WTC11 (cell line): Measurements from ENCODE around the gene ATP8B3. TPM values are rescaled to one million over a fixed set of nuclear protein-coding genes. Genes with fewer than 3 reads are reported as not detected.
A peak's percentile ranks its signal among the peaks of the same experiment; 100 is the strongest.

Source experiments
- ATAC-seq: fragments of 200-7000 bp; cut with Tn5 transposase; 2 replicates; pipeline ENCODE4 v1.10.0; 2021; ENCODE audit warnings: mild to moderate bottlenecking, moderate library complexity
- CTCF ChIA-PET: fragments of 300-600 bp; sonication (Branson Sonifier 250); formaldehyde crosslinking; loops from one replicate; lab custom pipeline; 2021; ENCODE audit warnings: antibody characterized with exemption; lab: Charles Lee
- POLR2A ChIA-PET: fragments of 350-600 bp; sonication (Branson Sonifier 250); formaldehyde crosslinking; loops from one replicate; lab custom pipeline; 2021; ENCODE audit warnings: antibody characterized with exemption; lab: Charles Lee
- DNase-seq: peaks from one replicate; pipeline ENCODE4 v3.0.0; 2021; ENCODE audit warnings: low spot score
- H3K27ac Mint-ChIP-seq: 2 replicates; pipeline ENCODE4 v1.8.0; 2021; ENCODE audit warnings: mixed read lengths
- H3K27me3 Mint-ChIP-seq: 2 replicates; pipeline ENCODE4 v1.8.0; 2021; ENCODE audit warnings: low read depth, mild to moderate bottlenecking, moderate library complexity, mixed read lengths
- H3K36me3 Mint-ChIP-seq: 2 replicates; pipeline ENCODE4 v1.8.0; 2021; ENCODE audit warnings: mixed read lengths
- H3K4me1 Mint-ChIP-seq: 2 replicates; pipeline ENCODE4 v1.8.0; 2022; ENCODE audit warnings: mixed read lengths
- H3K4me3 Mint-ChIP-seq: 2 replicates; pipeline ENCODE4 v1.8.0; 2021; ENCODE audit warnings: mild to moderate bottlenecking, moderate library complexity, mixed read lengths
- H3K9me3 Mint-ChIP-seq: 2 replicates; pipeline ENCODE4 v1.8.0; 2021; ENCODE audit warnings: mixed read lengths
- AR ChIP-seq: fragments of 250-450 bp; sonication (Bioruptor Pico); IDR thresholded peaks from 2 replicates; pipeline ENCODE4 v1.9.0; 2021; ENCODE audit warnings: mild to moderate bottlenecking
- ELF4 ChIP-seq: sonication (generic); formaldehyde crosslinking; IDR thresholded peaks from 2 replicates; pipeline ENCODE4 v1.8.1; 2022; ENCODE audit warnings: low read depth, mild to moderate bottlenecking, moderate library complexity, missing genetic modification reagents
- FOXP4 ChIP-seq: sonication (generic); formaldehyde crosslinking; IDR thresholded peaks from 2 replicates; pipeline ENCODE4 v1.8.0; 2022; ENCODE audit warnings: mild to moderate bottlenecking, missing genetic modification reagents
- IRF1 ChIP-seq: sonication (generic); formaldehyde crosslinking; IDR thresholded peaks from 2 replicates; pipeline ENCODE4 v1.8.0; 2023; ENCODE audit warnings: missing genetic modification reagents
- MAX ChIP-seq: sonication (generic); formaldehyde crosslinking; IDR thresholded peaks from 2 replicates; pipeline ENCODE4 v1.8.0; 2022; ENCODE audit warnings: mild to moderate bottlenecking, missing genetic modification reagents
- NR3C1 ChIP-seq: sonication (generic); formaldehyde crosslinking; conservative IDR thresholded peaks from 2 replicates; pipeline ENCODE4 v1.8.1; 2023; ENCODE audit warnings: low read depth, mild to moderate bottlenecking, missing genetic modification reagents
- PRRX2 ChIP-seq: fragments of 250-450 bp; sonication (Bioruptor Pico); IDR thresholded peaks from 2 replicates; pipeline ENCODE4 v1.8.0; 2021; ENCODE audit warnings: mild to moderate bottlenecking
- SP1 ChIP-seq: sonication (generic); formaldehyde crosslinking; conservative IDR thresholded peaks from 2 replicates; pipeline ENCODE4 v1.8.1; 2022; ENCODE audit warnings: missing genetic modification reagents
- USF1 ChIP-seq: sonication (generic); formaldehyde crosslinking; IDR thresholded peaks from 2 replicates; pipeline ENCODE4 v1.8.0; 2022; ENCODE audit warnings: mild to moderate bottlenecking, missing genetic modification reagents
- ZBTB21 ChIP-seq: sonication (generic); formaldehyde crosslinking; IDR thresholded peaks from 2 replicates; pipeline ENCODE4 v1.8.1; 2023; ENCODE audit warnings: mild to moderate bottlenecking, missing genetic modification reagents, borderline replicate concordance
- ZNF425 ChIP-seq: fragments of 250-450 bp; sonication (Bioruptor Pico); conservative IDR thresholded peaks from 2 replicates; pipeline ENCODE4 v1.9.0; 2021; ENCODE audit warnings: mild to moderate bottlenecking
- ZNF532 ChIP-seq: fragments of 250-450 bp; sonication (Bioruptor Pico); IDR thresholded peaks from 2 replicates; pipeline ENCODE4 v1.9.0; 2021; ENCODE audit warnings: mild to moderate bottlenecking, borderline replicate concordance
- ZSCAN18 ChIP-seq: fragments of 250-450 bp; sonication (Bioruptor Pico); IDR thresholded peaks from 2 replicates; pipeline ENCODE4 v2.1.2; 2022; ENCODE audit warnings: mild to moderate bottlenecking, moderate library complexity
- total RNA-seq: library from RNA; stranded (reverse); gene quantifications from 3 replicates; pipeline ENCODE4 v1.2.3, GENCODE V29; 2021

Gene ATP8B3
- total RNA-seq, 1 experiment from 2014 or later: 5.5 TPM

GRCh38 chr19:1811472-1811894 lies 593 bp downstream of the ATP8B3 start:
- ChIA-PET CTCF (interaction anchor here (0.6 to 4.0 kb wide), 7 partner anchors 15 to 205 kb away, joined by 3 to 20 read pairs (median 4); no protein-coding TSS in a partner anchor), POLR2A (no interaction called here)
- Mint-ChIP-seq H3K27me3 (peaks cover 4% of the 10 kb centered on the region), H3K9me3 (no peaks in the 10 kb centered on the region), H3K4me3 (peak overlapping the region; percentile 32), H3K36me3 (no peaks in the 10 kb centered on the region), H3K27ac (no peak overlapping the region), H3K4me1 (peaks cover 5% of the 10 kb centered on the region; the same call in 1 of the 2 replicates)
- TF ChIP-seq FOXP4 (CRISPR knock-in tag) (no peak), USF1 (CRISPR knock-in tag) (no peak), NR3C1 (CRISPR knock-in tag) (no peak), AR (CRISPR knock-in tag) (no peak)
- ATAC-seq (no peak), DNase-seq (no peak)

- POLR2A ChIA-PET: interaction anchor here (1.3 kb wide), 1 partner anchor 35 kb away, joined by 3 read pairs; no protein-coding TSS in a partner anchor
- no peak for ATAC-seq
- Mint-ChIP-seq H3K27me3 (peaks cover 4% of the 10 kb centered on the region), H3K4me1 (peaks cover 5% of the 10 kb centered on the region; the same call in 1 of the 2 replicates), H3K36me3 (no peaks in the 10 kb centered on the region), H3K27ac (no peak overlapping the region), H3K4me3 (peak overlapping the region; percentile 10; the same call in 1 of the 2 replicates)
- DNase-seq: no peak
- TF ChIP-seq ZSCAN18: no peak
- TF ChIP-seq IRF1 (CRISPR knock-in tag): no peak
- TF ChIP-seq MAX (CRISPR knock-in tag): no peak
- no peak for TF ChIP-seq PRRX2
- no peak for TF ChIP-seq ZNF532 (CRISPR knock-in tag)
- no peak for TF ChIP-seq ZBTB21 (CRISPR knock-in tag)
- TF ChIP-seq SP1 (CRISPR knock-in tag): no peak
- no peak for TF ChIP-seq ZNF425 (CRISPR knock-in tag)
- no peak for TF ChIP-seq ELF4 (CRISPR knock-in tag)
- TF ChIP-seq, all 79 proteins: peak for 0
- no peaks in the 10 kb centered on the region for H3K9me3 Mint-ChIP-seq
- CTCF ChIA-PET: interaction anchor here (1.0 to 4.0 kb wide), 5 partner anchors 16 to 54 kb away, joined by 3 to 20 read pairs (median 5); no protein-coding TSS in a partner anchor
Observed at GRCh38 chr19:1810439-1811160, 1.5 kb downstream of the ATP8B3 start.
